Adrenal gland (tissue), 5 donors: Measurements from ENCODE around the gene FMN1.

Experiments used
- POLR2A ChIP-seq, 2 donors: fragments of 450-650 bp; IDR thresholded peaks; one replicate each; pipeline ENCODE4 v1.6.1; 2017; ENCODE audit warnings: antibody characterized with exemption in 2 of 2, mild to moderate bottlenecking in 2 of 2, moderate library complexity in 1 of 2
- TF ChIP-seq, protein P1 (sequence below), 6 experiments: fragments of 450-650 bp in 4 of 6; fragments of 200-600 bp in 2 of 6; sonication (generic) in 1 of 6; IDR thresholded peaks; 1 replicate in 5 of 6; 2 replicates in 1 of 6; pipeline versions ENCODE4 v1.5.1 to v1.8.0; 2016 to 2021; ENCODE audit warnings: antibody characterized with exemption in 6 of 6, mild to moderate bottlenecking in 2 of 6, moderate library complexity in 1 of 6
- donor health status: DM: no; HTN: no; CAD: no.

DNA sequence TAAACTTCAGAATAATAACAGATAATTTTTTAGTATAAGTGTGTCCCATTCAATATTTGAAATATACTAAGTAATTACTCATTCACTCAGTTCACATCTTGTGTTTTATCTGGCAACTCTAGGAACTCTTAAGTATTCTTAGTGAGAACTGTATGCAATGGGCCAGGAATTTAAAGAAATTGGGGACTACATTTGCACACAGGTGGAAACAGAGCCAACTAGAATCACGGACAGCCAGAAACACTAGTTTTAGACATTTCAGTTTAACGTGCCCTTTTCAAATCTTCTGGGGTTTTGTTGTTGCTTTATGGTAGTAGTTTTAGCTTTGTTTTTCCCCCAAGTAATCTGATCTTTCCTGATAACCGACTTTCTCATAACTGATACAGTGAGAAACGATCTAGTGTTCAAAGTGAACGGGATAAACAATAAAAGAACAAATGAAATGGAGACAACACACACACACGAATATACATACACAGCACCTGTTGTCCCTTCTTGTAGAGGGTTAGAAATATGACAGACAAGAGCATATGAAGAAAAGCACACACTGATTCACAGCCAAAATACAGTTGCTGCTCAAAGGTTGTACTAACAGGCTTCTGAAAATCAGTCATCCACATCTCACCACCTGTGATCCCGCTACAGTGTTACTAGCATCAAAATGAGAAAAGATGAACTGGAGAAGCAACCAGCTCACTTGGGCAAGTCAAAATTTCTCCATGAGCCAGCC, 167.0 kb downstream of the FMN1 start:
- TF ChIP-seq, protein P1, sequence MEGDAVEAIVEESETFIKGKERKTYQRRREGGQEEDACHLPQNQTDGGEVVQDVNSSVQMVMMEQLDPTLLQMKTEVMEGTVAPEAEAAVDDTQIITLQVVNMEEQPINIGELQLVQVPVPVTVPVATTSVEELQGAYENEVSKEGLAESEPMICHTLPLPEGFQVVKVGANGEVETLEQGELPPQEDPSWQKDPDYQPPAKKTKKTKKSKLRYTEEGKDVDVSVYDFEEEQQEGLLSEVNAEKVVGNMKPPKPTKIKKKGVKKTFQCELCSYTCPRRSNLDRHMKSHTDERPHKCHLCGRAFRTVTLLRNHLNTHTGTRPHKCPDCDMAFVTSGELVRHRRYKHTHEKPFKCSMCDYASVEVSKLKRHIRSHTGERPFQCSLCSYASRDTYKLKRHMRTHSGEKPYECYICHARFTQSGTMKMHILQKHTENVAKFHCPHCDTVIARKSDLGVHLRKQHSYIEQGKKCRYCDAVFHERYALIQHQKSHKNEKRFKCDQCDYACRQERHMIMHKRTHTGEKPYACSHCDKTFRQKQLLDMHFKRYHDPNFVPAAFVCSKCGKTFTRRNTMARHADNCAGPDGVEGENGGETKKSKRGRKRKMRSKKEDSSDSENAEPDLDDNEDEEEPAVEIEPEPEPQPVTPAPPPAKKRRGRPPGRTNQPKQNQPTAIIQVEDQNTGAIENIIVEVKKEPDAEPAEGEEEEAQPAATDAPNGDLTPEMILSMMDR (IDR thresholded peaks at IDR 0.05) = no peak
- TF ChIP-seq POLR2A (IDR thresholded peaks at IDR 0.05) = no peak
